Stimulated activated CD4-positive, alpha-beta T cell treated with anti-CD3 and anti-CD28 coated beads, TNF-alpha, amount 100 ng/mL, for 1 hour (primary cell): ENCODE measurements around the gene A2M.

ENCODE experiments used
- DNase-seq, 3 donors: peaks; one replicate each; pipeline ENCODE4 v3.0.0-alpha.2; 2020; ENCODE audit warnings: low read depth in 3 of 3, low spot score in 1 of 3

Gene A2M

GRCh38 chr12:9122091-9122609, 6.4 kb upstream of the A2M start:
- DNase-seq = no peak

DNA sequence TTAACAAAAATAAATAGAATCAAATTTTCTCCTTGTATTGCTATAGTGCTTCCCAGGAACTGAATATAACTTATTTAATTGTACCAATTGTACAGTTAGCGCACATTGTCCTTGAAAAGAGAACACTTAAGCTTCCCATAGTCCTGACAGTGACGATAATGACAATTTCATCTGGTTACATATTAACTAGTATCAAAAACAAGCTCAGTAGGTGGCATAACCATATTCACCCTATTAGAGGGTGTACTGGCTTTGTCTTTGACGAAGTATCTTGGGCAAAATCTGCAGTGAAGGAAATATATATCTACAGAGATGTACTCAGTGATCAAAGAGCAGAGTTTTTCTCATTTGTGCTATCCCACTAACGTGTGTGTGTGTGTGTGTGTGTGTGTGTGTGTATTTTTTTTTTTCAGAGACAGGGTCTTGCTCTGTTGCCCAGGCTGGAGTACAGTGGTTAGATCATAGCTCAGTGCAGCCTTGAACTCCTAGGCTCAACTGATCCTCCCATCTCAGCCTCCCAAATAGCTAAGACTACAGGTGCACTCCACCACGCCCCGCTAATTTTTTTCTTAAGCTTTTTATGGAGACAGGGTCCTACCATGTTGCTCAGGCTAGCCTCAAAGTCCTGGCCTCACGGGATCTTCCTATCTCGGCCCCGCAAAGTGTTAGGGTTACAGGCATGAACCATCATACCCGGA, 4.9 kb upstream of the A2M start:
- DNase-seq = no peak

- no peak for DNase-seq
Measured at GRCh38 chr12:9118158-9118557, 2.4 kb upstream of the A2M start.

- DNase-seq = no peak
Measured at GRCh38 chr12:9114946-9115345, 773 bp downstream of the A2M start.

DNA sequence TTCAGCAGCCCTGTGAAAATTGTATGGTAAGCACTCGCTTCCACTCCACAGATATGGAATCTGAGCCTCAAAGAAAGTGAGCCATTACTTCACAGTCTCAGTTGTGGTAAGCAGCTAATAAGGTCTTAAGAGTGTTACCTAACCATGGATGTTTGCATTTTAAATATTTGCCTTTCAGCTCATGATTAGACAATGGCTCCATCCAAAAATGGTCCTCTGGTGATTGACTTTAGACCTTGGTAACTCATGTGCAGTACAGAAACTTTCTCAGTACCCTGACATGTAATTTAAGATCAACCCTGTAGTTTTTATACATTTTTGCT, 1.8 kb downstream of the A2M start:
- no peak for DNase-seq

DNA sequence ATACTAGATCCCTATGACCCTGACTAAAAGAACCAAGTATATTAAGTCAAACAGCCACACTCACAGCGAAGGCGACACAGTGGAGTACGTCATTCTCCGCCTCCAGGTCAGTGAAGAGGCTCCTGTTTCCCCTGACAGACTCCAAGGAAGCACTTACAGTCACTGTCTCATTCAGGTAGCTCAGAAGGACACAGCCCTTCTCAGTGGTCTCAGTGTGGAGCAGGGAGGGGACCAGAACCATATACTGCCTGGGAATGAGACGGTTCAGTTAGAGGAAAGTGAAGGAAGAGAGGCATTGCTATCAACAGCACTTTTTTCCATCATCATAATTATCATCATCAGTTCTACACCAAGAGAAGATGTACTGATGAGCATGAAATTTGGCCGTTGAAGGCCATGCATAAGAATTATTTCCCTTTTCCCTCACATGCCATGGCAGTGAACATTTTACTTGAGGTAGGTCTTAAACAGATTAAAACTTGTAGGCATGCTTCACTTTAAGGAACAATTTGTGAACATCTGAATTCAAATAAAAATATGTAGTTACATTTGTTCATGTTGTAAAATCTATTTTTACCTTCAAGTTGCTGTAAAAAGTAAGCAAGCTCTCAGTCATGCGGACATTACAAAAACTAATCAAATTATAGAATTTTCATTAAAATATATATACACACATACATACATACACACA, 2.3 kb downstream of the A2M start:
- no peak for DNase-seq

- no peak for DNase-seq
Measured at GRCh38 chr12:9112076-9112853, 3.5 kb downstream of the A2M start.

DNA sequence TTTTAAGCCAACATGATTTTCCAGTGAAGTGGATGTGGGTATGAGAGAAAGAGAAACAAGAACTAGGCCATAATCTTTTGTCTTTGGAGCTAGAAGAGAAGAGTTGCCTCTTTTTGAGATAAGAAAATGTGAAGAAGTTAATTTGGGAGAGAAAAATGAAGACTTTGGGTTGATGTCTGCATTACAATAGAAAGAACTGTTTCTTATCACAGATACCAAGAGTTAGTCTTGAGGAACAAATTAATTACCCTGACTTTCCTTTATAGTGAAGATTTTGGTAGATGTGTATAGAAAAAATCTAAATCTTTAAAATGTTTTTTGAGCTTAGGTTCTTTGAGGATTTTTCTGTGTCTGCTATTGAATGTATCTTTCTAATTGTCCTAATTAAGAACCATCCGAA, 4.2 kb downstream of the A2M start:
- DNase-seq = no peak

GRCh38 chr12:9109737-9110491, 5.8 kb downstream of the A2M start:
- DNase-seq = no peak

- DNase-seq = no peak
Measured at GRCh38 chr12:9109213-9109522, 6.6 kb downstream of the A2M start.

DNA sequence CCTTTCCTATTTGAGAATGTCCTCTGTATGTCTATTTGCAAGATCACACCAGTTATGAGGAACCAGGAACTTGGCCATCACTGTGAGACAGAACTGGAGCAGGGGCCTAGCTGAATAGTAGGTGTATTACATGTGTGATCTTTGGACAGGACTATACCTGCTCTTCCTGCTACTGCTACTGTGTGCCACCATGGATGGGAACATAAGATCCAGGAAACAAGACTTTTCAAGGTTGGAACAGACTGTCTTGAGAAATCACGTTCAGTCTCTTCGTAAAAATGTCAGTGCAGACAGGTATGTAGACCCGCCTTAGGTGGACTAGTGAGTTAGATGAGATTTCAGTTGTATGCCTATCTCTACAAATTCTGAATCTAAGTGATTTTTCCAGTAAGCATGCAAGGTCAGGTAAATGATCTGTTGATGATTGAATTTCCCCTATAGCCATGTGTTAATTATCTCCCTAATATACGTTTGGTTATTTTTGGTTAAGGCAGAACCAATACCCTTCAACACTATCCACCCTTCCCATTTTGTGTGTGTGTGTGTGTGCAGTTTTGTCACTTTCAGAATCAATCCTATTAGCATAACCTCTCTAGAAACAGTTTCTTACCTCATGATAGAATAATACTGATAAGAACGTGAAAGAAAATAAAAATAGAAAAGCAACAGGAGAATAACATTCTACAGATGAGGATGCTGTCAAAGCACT, 7.1 kb downstream of the A2M start:
- DNase-seq = no peak

DNA sequence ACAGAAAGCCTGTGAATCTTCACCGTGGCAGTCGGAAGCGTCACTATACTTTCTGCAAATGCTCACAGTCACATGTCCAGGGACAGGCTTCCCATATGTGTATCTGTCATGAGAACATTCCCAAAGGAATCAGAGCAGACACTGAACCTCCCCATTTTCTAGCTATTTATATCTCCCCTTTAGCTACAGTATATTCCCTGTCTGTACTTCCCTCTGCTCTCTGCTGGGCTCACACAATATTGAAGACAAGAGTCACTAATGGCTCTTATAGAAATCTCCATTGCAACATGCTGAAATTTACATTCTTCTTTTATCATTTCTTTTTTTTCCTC, 8.2 kb downstream of the A2M start:
- DNase-seq = no peak

DNA sequence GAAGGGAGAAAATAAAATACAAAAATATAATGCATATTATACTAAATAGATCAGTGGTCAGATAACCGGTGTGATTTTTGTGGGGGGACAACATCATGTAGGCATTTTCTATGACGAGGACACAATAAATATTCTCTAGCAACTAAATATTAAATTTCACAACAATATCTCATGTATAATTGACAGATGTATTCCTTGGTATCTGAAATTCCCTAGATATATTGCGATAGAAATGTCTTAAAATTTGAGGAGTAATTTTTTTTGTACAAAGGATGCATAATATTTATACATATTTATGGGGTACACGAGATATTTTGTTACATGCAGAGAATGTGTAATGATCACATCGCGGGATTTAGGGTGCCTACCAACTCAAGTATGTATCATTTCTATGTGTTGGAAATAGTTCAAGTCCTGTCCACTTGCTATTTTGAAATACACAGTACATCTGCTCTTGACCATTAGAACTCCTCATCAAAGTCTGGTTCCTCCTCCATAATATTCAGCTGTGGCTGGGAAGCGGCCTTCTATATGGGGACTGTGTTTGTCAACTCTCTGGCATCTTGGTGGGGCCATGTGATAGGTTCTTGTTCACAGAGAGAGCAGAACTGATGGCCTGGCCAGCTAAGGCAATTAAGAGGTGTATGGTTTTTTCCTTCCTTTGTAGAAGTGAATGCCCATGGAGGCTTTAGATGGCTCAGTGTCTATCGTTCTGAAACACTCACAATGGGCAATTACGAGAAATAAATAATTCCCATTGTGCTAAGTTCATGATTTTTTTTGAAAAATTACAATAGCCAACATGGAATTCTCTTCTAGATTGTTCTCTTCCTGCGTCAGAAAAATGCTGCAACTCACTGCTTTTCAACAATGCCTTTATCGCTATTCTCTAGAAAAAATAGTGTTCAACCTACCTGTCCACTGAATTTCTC, 8.8 kb downstream of the A2M start:
- no peak for DNase-seq

DNA sequence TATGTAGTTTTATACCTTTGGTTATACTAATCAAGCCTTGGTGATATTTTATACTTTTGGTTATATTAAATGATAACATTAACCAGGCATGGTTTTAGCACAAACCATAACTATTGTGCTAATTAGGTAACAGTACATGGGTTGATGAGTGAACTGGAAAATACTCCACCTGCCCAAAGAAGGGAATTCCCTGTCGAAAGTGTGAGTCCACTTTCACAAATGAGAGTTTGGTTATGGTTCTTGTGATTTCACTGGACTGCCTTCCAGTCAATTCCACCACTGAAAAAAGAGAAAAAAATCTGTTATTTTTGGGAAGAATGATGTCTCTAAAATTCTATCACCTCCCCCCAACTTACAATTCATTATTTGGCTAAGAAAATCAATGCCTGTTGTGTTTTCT, 9.7 kb downstream of the A2M start:
- no peak for DNase-seq

DNA sequence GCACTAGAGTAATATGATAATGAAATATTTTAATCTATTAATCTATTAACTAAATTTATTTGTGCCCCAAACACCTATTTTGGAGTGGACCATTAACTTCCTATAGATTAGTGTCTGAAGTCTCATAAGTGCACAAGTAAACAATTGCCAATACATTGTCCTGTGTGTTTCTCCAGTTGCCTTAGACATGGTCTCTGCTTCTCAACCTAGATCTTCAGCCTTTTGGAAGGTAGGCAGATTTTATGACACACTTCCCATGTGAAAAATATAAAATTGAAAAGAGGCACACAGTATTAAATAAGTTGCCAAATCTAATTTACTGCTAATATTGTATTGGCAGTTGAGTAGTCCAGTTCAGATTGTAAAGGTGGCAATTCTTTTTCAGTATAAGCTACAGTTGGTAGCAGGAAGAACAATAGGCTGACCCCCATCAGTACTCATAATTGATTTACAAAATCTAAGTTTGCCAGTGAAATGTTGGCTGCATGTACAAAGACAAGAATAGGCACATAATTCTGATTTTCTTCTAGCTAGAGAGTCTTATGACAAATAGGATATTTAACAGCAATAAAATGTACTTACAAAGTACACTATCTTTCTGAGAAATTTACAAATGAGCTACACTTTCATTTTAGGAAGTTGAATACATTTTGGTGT, 10.8 kb downstream of the A2M start:
- DNase-seq = no peak

GRCh38 chr12:9104087-9104486, 11.6 kb downstream of the A2M start:
- no peak for DNase-seq

DNA sequence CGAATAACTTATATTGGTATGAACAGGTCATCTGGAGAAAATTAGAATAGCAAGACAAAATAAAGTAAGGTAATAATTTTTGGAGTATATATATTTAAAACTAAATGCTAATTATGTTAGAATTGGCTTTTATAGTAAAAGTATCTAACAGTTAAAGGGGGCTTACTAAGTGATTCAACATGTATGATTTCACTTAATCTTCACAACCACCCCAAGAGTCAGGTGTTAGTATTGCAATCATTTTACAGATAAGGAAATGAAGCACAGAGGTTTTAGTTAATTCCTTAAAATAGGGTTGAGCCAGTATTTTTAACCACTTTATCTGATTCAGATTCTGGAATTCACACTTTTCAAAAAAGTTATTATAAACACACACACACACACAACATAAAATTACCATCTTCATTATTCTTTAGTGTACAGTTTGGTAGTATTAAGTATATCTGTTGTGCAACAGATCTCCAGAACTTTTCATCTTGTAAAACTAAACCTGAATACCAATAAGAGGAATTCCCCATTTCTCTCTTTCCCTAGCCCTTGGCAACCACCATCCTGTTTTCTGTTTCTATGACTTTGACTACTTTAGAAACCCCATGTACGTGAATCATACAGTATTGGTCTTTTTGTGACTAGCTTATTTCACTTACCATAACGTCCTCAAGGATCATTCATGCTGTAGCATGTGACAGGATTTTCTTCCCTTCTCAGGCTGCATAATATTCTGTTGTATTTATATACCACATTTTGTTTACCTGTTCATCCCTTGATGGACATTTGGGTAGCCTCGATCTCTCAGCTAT, 12.5 kb downstream of the A2M start:
- no peak for DNase-seq

- DNase-seq = no peak
Measured at GRCh38 chr12:9101018-9101687, 14.6 kb downstream of the A2M start.
